A673 (cell line): ENCODE results near the gene ST7. TPM values are rescaled to one million over a fixed set of nuclear protein-coding genes. Genes with fewer than 3 reads are reported as not detected.

Experiments used
- BruUV-seq: library from RNA; stranded (reverse); fragments of 400-500 nt; replicated peaks from 2 replicates; lab custom pipeline; 2021; lab: Mats Ljungman, UMichigan
- CTCF ChIA-PET: fragments of 300-600 bp; sonication (Branson Sonifier 250); formaldehyde crosslinking; loops from one replicate; lab custom pipeline; 2022; ENCODE audit warnings: antibody characterized with exemption; lab: Charles Lee
- POLR2A ChIA-PET: fragments of 300-600 bp; sonication (Branson Sonifier 250); formaldehyde crosslinking; loops from one replicate; lab custom pipeline; 2022; ENCODE audit warnings: antibody characterized with exemption; ENCODE audit not compliant: low non-redundant PET; lab: Charles Lee
- DNase-seq: peaks from one replicate; pipeline ENCODE4 v3.0.0-alpha.2; 2015; ENCODE audit warnings: low spot score
- H3K27ac ChIP-seq: fragments of 200-600 bp; sonication (generic); 2 replicates; pipeline ENCODE4 v1.5.1; 2016; ENCODE audit warnings: mixed run types, low read depth, mild to moderate bottlenecking, mixed read lengths, antibody characterized with exemption, low read length; ENCODE audit not compliant: poor library complexity, severe bottlenecking
- H3K27me3 ChIP-seq: fragments of 200-600 bp; sonication (generic); replicated peaks from 2 replicates; pipeline ENCODE4 v1.6.1; 2017; ENCODE audit warnings: mixed run types, low read depth, mild to moderate bottlenecking, mixed read lengths, antibody characterized with exemption, low read length; ENCODE audit not compliant: insufficient read depth, poor library complexity
- H3K36me3 ChIP-seq: fragments of 200-600 bp; sonication (generic); 2 replicates; pipeline ENCODE4 v1.6.1; 2016; ENCODE audit warnings: mixed run types, mild to moderate bottlenecking, mixed read lengths, antibody characterized with exemption, low read length; ENCODE audit not compliant: insufficient read depth, poor library complexity, severe bottlenecking
- H3K4me1 ChIP-seq: fragments of 200-600 bp; sonication (generic); 2 replicates; pipeline ENCODE4 v1.6.1; 2017; ENCODE audit warnings: mixed run types, mild to moderate bottlenecking, mixed read lengths, antibody characterized with exemption, low read length; ENCODE audit not compliant: insufficient read depth, poor library complexity, severe bottlenecking
- H3K4me3 ChIP-seq: fragments of 200-600 bp; sonication (generic); 2 replicates; pipeline ENCODE4 v1.5.1; 2016; ENCODE audit warnings: low read depth, mixed run types, mild to moderate bottlenecking, mixed read lengths, low read length; ENCODE audit not compliant: poor library complexity, severe bottlenecking
- H3K9me3 ChIP-seq: fragments of 200-600 bp; sonication (generic); 2 replicates; pipeline ENCODE4 v1.6.1; 2016; ENCODE audit warnings: mixed run types, low read depth, mild to moderate bottlenecking, mixed read lengths, antibody characterized with exemption, low read length; ENCODE audit not compliant: poor library complexity, severe bottlenecking
- CTCF ChIP-seq: fragments of 300-800, 200-600 bp; sonication (generic); conservative IDR thresholded peaks from 2 replicates; pipeline ENCODE4 v1.5.1; 2017; ENCODE audit warnings: low read depth, mild to moderate bottlenecking, antibody characterized with exemption, low read length, moderate library complexity, mixed read lengths
- EZH2 ChIP-seq: fragments of 200-600 bp; sonication (generic); IDR thresholded peaks from 2 replicates; pipeline ENCODE4 v1.6.1; 2017; ENCODE audit warnings: borderline replicate concordance, low read depth, mild to moderate bottlenecking, mixed read lengths, antibody characterized with exemption, low read length; ENCODE audit not compliant: poor library complexity, severe bottlenecking
- intact Hi-C: fragments of 100-400 bp; cut with micrococcal nuclease; formaldehyde crosslinking; loops from one replicate; pipeline ENCODE4 v1.10.0; 2022; ENCODE audit not compliant: unreplicated experiment
- total RNA-seq: library from RNA; stranded (reverse); gene quantifications from 2 replicates; pipeline ENCODE4 v1.2.3, GENCODE V29; 2021

Gene ST7
- total RNA-seq, 1 experiment from 2014 or later: 24.3 TPM

GRCh38 chr7:117064688-117065087 lies 111.4 kb downstream of the ST7 start:
- ChIA-PET POLR2A (no interaction called here), CTCF (no interaction called here)
- H3K4me1 ChIP-seq: peaks cover 27% of the 10 kb centered on the region
- intact Hi-C loops: no loop called here
- TF ChIP-seq EZH2 (no peak), CTCF (no peak)
- BruUV-seq: no TSS peak
- H3K9me3 ChIP-seq: no peaks in the 10 kb centered on the region
- no peak overlapping the region for H3K27ac ChIP-seq
- no peaks in the 10 kb centered on the region for H3K27me3 ChIP-seq
- no peak for DNase-seq
- H3K36me3 ChIP-seq: no peaks in the 10 kb centered on the region
- no peak overlapping the region for H3K4me3 ChIP-seq

- TF ChIP-seq CTCF (no peak), EZH2 (no peak)
- Histone ChIP-seq H3K27ac (no peak overlapping the region), H3K4me3 (no peak overlapping the region), H3K4me1 (peaks cover 27% of the 10 kb centered on the region), H3K36me3 (no peaks in the 10 kb centered on the region), H3K27me3 (no peaks in the 10 kb centered on the region), H3K9me3 (no peaks in the 10 kb centered on the region)
- intact Hi-C loops: no loop called here
- no TSS peak for BruUV-seq
- ChIA-PET POLR2A (no interaction called here), CTCF (no interaction called here)
- no peak for DNase-seq
These were observed 112.4 kb downstream of the ST7 start for GRCh38 chr7:117065571-117066150.

GRCh38 chr7:117066668-117067067 lies 113.4 kb downstream of the ST7 start:
- POLR2A ChIA-PET: no interaction called here
- Histone ChIP-seq H3K9me3 (no peaks in the 10 kb centered on the region), H3K4me1 (peaks cover 31% of the 10 kb centered on the region), H3K27ac (no peak overlapping the region), H3K4me3 (no peak overlapping the region), H3K36me3 (no peaks in the 10 kb centered on the region), H3K27me3 (no peaks in the 10 kb centered on the region)
- TF ChIP-seq EZH2 (no peak), CTCF (no peak)
- no TSS peak for BruUV-seq
- CTCF ChIA-PET: no interaction called here
- DNase-seq: peak; percentile 14
- intact Hi-C loops: no loop called here
